HAP-1 (cell line): ENCODE results near the gene PLEKHB1.

Experiments used
- DNase-seq, 2 experiments: peaks; one replicate each; pipeline ENCODE4 v3.0.0-alpha.2; 2016 to 2020; ENCODE audit warnings: low spot score in 2 of 2
- H3K27me3 ChIP-seq: fragments of 250-450 bp; sonication (Bioruptor Pico); 2 replicates; pipeline ENCODE4 v1.5.1; 2020; ENCODE audit warnings: low read depth, mild to moderate bottlenecking, moderate library complexity
- H3K36me3 ChIP-seq: fragments of 250-450 bp; sonication (Bioruptor Pico); replicated peaks from 2 replicates; pipeline ENCODE4 v1.5.1; 2020; ENCODE audit warnings: mild to moderate bottlenecking
- H3K4me1 ChIP-seq: fragments of 250-450 bp; sonication (Bioruptor Pico); 2 replicates; pipeline ENCODE4 v1.5.1; 2020; ENCODE audit warnings: mild to moderate bottlenecking
- H3K4me3 ChIP-seq: fragments of 250-450 bp; sonication (Bioruptor Pico); 2 replicates; pipeline ENCODE4 v1.5.1; 2020; ENCODE audit warnings: mild to moderate bottlenecking, moderate library complexity
- H3K9me3 ChIP-seq: fragments of 250-450 bp; sonication (Bioruptor Pico); 2 replicates; pipeline ENCODE4 v1.5.1; 2020; ENCODE audit warnings: mild to moderate bottlenecking, moderate library complexity
- in situ Hi-C: fragments of 300-500 bp; cut with MboI; formaldehyde crosslinking; loops from 3 replicates; pipeline ENCODE4 v1.14.3; 2020; ENCODE audit warnings: low sequenced_read_pairs, inconsistent platforms, mixed read lengths

PLEKHB1 gene, protein sequence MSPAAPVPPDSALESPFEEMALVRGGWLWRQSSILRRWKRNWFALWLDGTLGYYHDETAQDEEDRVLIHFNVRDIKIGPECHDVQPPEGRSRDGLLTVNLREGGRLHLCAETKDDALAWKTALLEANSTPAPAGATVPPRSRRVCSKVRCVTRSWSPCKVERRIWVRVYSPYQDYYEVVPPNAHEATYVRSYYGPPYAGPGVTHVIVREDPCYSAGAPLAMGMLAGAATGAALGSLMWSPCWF

DNA sequence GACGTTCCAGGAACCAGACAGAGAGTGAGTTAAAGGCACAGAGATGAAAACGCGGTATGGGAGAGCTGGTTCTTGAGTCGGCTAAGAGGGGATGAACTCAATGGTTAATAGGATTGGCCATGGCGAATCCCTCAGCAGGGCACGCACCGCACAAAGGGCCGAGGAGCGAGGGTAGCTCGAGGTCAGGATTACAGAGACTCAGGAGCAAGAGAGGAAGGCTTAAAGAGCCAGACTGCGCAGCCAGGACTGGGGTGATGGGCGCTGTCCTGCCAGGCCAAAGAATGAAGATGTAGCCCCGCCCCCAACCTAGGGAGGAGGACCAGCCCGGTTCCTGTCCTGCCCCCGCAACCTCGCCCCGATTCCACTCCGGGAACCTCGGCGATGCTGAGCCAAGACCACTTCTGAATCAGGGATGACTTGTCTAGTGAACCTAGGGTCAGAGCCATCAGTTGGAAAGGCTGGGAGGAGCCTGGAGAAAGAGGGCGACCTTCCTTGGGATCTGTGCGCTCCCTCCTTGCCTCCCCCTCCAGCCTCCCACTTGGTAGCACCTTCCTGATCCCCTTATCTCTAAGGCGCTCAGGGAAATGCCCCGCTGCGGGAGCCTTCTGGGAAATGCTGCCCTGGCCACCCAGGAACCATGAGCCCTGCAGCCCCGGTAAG is at the start of gene PLEKHB1:
Gene PLEKHB1, plus strand, starts transcription at position 610 of the 660 bp plus-strand sequence. Its CDS starts 28 bp downstream, at position 638.
- in situ Hi-C loops: no loop called here
- DNase-seq: no peak
- Histone ChIP-seq H3K4me3 (no peak within 1 kb of the TSS), H3K4me1 (peaks cover 5% of the 10 kb centered on the region), H3K36me3 (no peaks in the 10 kb centered on the region), H3K9me3 (no peaks in the 10 kb centered on the region), H3K27me3 (peaks cover 4% of the 10 kb centered on the region; the same call in 1 of the 2 replicates)

DNA sequence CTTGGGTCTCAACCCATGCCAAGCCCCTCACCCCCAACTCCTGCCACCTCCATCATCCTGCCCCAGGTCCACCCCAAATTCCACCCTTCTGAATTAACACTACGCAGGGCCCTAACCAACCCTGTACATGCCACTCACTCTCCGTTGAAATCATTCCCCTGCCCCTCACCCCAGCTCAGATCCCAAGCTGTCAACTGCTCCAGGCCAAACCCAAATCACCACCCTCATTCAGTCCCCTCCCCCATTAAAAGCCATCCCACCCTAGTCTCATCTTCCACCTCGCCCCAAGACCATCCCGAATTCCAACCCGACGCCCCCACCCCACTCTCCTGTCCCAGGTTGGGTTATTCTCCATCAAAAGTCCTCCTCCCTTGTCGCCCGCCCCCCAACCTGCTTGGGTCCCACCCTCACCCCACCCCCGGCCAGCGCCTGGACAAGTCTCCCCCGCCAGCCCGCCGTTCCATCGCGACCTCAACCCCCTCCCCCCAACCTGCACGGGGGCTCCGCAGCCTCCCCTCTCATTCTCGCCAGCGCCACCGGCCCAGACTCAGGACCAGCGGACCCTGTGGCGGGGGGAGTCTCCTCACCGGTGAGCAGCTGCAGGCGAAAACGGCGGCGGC is 48.9 kb upstream of the PLEKHB1 start:
- Histone ChIP-seq H3K36me3 (no peaks in the 10 kb centered on the region; the same call in 1 of the 2 replicates), H3K4me1 (peaks cover 30% of the 10 kb centered on the region), H3K4me3 (peak overlapping the region; percentile 93), H3K9me3 (no peaks in the 10 kb centered on the region), H3K27me3 (no peaks in the 10 kb centered on the region)
- DNase-seq: no peak
- in situ Hi-C loops: no loop called here

DNA sequence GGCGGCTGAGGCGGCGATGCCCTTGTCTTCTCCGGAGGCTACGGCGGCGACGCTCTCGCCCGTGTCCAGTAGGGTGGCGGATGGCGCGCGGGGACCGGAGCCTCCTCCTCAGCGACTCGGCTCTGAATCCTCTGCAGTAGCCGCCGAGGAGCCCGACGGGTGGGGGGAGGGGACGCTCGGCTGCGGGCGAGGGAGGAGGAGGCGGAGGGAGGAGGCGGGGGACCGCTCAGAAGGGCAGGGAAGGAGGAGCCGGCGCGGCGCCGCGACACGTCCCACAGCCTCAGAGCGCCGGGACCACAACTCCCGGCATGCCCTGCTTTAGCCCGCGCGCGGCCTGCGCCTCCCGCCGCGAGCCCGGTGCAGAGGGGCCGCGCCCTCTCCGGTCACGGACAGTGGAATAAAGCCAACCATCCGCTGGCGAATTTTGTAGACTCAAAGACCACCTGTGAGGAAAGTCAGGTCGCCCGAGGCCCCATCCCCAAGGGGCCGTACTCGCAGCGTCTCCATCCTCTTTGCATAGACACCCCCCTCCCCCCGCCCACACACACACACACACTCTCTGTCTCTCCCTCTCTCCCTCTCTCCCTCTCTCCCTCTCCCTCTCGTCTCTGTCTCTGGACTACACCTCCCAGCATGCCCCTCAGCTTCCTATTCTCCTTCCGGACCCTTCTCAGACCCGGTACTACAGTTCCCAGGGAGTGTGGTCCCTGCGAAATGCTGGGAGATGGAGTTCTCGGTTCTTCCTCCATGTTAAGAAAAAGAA is 48.2 kb upstream of the PLEKHB1 start, which contains the start of gene FAM168A:
Gene FAM168A, minus strand, starts transcription at position 157 of the 763 bp plus-strand sequence. CDS start 129,638 bp downstream, outside the sequence.
- Histone ChIP-seq H3K36me3 (no peaks in the 10 kb centered on the region; the same call in 1 of the 2 replicates), H3K4me1 (peaks cover 30% of the 10 kb centered on the region)
- in situ Hi-C loops: no loop called here

DNA sequence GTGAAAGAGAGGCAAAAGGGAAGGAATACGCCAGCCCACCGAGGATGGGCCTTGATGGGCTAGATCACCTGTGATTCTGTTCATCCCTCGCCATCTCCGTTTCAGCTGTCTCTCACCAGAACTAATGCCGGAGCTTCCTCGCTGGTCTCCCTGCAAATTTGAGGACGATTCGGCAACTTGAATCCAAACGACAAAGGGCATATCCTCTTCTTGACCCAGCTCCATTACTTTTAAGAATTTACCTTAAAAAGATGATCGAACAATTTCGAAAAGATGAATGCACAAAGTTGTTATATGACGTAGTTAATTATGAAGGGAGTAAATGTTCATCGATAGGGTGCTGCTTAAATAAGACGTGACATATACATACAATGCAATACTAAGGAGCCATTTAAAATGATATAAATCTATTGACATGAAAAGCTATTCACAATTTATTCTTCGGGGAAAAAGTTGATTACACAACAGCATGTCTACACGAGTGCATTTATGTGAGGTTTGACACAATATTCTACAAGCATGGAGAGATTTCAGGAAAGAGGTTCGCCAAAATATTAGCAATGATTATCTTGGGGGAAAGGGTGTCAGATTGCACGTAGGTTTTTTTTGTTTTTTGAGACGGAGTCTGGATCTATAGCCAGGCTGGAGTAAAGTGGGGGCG is 47.5 kb upstream of the PLEKHB1 start:
- in situ Hi-C loops: no loop called here
- peak overlapping the region; percentile 93 for H3K4me3 ChIP-seq

More for the DNA sequence above, 48.2 kb upstream of the PLEKHB1 start, which contains the start of gene FAM168A:
- no peaks in the 10 kb centered on the region for H3K9me3 ChIP-seq
- peak; percentile 97 to 98 for DNase-seq
- no peaks in the 10 kb centered on the region for H3K27me3 ChIP-seq
- H3K4me3 ChIP-seq: peak within 1 kb of the TSS; percentile 93

DNA sequence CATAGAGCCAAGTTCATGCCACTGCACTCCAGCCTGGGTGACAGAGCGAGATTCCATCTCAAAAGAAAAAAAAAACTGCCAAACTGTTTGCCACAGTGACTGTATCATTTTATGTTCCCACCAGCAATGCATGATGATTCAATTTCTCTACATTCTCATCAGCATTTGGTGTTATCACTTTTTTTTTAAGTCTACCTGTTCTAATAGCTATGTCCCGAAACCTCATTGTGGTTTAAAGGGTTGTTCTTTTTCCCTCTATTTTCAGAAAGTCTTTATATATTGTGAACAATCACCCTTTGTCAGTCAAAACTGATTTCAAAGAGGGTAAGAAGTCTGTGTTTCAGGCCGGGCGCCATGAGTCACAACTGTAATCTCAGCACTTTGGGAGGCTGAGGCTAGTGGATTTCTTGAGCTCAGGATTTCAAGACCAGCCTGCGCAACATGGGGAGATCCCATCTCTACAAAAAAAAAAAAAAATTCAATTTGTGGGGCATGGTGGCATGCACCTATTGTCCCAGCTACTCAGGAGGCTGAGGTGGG is 33.7 kb upstream of the PLEKHB1 start:
- Histone ChIP-seq H3K36me3 (no peaks in the 10 kb centered on the region), H3K4me3 (no peak overlapping the region), H3K9me3 (peaks cover 2% of the 10 kb centered on the region; the same call in 1 of the 2 replicates), H3K4me1 (peaks cover 7% of the 10 kb centered on the region), H3K27me3 (no peaks in the 10 kb centered on the region)
- DNase-seq: peak; percentile 51 to 52
- in situ Hi-C loops: no loop called here

More for the DNA sequence above, 47.5 kb upstream of the PLEKHB1 start:
- no peak for DNase-seq
- Histone ChIP-seq H3K27me3 (0 out of 2 replicates have a peak, but pooled peaks cover under 1% of the 10 kb centered on the region), H3K9me3 (no peaks in the 10 kb centered on the region), H3K4me1 (peaks cover 24% of the 10 kb centered on the region), H3K36me3 (no peaks in the 10 kb centered on the region; the same call in 1 of the 2 replicates)

DNA sequence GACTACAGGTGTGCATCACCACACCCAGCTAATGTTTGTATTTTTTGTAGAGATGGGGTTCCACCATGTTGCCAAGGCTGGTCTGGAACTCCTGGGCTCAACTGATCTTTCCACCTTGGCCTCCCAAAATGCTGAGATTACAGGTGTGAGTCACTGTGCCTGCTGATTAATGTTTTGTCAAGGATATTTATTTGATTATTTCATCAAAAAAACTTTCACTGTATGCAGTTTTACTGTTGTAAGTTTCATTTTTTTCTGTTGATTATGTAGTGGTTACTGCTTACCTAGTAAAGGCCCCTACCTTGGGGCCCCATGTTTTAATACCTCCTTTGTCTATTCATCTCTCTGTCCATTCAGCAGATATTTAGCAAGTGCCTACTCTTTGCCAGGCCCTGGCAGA is 31.8 kb upstream of the PLEKHB1 start:
- peaks cover 2% of the 10 kb centered on the region; the same call in 1 of the 2 replicates for H3K9me3 ChIP-seq
- H3K4me3 ChIP-seq: no peak overlapping the region
- in situ Hi-C loops: no loop called here
- no peaks in the 10 kb centered on the region for H3K27me3 ChIP-seq
- peaks cover 7% of the 10 kb centered on the region for H3K4me1 ChIP-seq
- H3K36me3 ChIP-seq: no peaks in the 10 kb centered on the region
- no peak for DNase-seq

DNA sequence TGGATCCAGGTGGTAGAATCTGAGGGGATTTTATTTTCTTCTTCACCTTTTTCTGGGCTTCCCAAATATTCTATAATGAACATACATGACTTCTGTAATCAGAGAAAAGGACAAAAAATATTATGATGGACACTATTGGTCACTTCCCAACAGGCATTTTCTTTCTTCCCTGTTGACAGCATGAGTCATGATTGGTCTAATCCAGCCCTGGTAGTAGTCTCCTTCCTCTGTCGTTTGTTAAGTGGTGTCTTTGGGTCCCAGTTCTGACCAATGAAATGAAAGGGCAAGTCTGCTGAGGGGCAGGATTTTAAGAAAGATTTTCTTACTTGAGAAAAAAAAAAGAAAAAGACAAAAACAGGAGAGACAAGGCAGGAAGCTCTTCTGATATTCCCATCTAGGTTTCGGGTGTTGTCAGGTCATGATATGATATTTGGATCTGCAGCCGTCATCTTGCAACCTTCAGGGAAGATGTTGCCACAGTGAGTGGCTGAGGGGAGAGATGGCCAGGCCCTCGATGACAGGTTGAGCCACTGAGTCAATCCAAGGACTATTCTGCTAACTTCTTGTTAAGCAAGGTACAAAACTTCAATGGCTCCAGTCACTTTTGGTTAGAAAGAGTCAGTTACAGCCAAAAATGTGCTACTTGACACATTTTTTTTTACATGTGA is 23.3 kb upstream of the PLEKHB1 start:
- H3K36me3 ChIP-seq: no peaks in the 10 kb centered on the region
- in situ Hi-C loops: no loop called here
- H3K27me3 ChIP-seq: peaks cover 29% of the 10 kb centered on the region
- no peak for DNase-seq
- peaks cover 6% of the 10 kb centered on the region for H3K4me1 ChIP-seq
- no peaks in the 10 kb centered on the region for H3K9me3 ChIP-seq
- H3K4me3 ChIP-seq: no peak overlapping the region

DNA sequence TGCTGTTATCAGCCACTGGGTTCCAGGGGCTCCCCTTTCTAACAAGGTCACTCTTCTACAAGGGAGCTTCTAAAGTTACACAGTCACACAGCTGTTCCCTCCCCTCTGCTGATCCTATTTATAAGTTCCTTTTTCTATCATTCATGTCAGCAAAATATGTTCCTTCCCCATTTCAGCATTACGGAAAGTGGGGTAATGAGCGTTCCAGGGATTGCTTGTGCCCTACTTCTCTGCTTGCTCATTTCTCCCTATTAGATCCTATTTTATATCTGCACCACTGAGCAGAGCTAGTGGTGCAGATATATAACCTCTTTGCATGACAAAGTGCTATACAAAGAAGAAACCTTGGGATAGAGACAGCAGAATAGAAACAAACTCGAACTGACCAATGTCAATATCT is 22.7 kb upstream of the PLEKHB1 start:
- in situ Hi-C loops: no loop called here
- no peak for DNase-seq

DNA sequence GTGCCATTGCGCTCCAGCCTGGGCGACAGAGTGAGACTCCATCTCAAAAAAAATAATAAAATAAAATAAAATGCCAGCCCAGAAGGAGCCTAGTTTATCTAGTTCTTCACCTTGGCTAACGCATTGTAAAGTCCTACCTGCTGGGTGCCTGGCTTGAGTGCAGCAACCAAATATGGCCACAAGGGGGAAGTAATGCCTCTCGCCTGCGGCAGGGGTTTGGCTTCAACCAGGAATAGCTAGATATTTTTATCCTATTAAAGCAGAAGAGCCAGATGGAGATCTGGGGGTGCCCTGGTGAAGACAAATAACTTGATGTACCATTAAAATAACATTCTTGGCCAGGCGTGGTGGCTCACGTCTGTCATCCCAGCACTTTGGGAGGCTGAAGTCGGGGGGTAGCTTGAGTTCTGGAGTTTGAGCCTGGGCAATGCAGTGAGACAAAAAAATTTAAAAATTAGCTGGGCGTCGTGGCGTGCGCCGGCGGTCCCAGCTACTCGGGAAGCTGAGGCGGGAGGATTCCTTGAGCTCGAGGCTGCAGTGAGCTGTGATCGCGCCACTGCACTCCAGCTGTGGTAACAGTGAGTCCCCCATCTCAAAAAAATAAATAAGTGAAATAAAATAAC is 20.6 kb upstream of the PLEKHB1 start:
- Histone ChIP-seq H3K9me3 (no peaks in the 10 kb centered on the region), H3K36me3 (no peaks in the 10 kb centered on the region), H3K27me3 (peaks cover 29% of the 10 kb centered on the region), H3K4me3 (no peak overlapping the region), H3K4me1 (peaks cover 21% of the 10 kb centered on the region)
- peak; percentile 73 to 84 for DNase-seq
- in situ Hi-C loops: no loop called here

More for the DNA sequence above, 22.7 kb upstream of the PLEKHB1 start:
- Histone ChIP-seq H3K4me3 (no peak overlapping the region), H3K36me3 (no peaks in the 10 kb centered on the region), H3K4me1 (peaks cover 13% of the 10 kb centered on the region), H3K27me3 (peaks cover 29% of the 10 kb centered on the region), H3K9me3 (no peaks in the 10 kb centered on the region)

DNA sequence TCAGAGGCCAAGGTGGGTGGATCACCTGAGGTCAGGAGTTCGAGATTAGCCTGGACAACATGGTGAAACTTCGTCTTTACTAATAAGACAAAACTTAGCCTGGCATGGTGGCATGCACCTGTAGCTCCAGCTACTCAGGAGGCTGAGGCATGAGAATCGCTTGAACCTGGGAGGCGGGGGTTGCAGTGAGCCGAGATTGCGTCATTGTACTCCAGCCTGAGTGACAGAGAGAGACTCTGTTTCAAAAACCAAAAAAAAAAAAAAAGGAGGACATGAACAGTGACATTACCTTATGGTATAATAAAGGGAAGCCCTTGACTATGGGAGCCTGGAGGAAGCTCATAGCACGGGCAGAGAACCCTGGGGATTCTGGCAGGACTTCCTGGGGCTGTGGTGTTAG is 16.5 kb upstream of the PLEKHB1 start:
- DNase-seq: no peak
- H3K27me3 ChIP-seq: peaks cover 4% of the 10 kb centered on the region

DNA sequence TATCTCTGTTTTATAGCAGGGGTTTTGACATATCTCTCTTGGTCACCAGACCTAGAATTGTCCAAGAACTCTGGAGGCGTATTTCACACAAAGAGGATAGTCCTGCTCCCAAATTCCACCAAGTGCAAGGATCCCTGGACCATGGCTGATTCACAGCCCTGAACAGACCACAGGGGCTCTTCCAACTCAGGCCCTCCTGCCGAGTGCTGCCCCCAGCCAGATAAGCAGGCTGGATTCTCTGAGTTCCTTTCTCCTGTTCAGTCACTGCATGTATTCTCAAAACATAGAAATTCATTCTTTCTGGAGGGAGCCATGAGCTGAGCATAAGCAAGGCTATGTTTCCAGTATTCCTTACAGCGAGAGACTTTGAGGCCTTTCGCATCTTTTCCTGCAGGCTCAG is 13.4 kb upstream of the PLEKHB1 start:
- no peaks in the 10 kb centered on the region for H3K27me3 ChIP-seq
- DNase-seq: no peak
- no peaks in the 10 kb centered on the region for H3K9me3 ChIP-seq
- no peaks in the 10 kb centered on the region for H3K36me3 ChIP-seq
- no peak overlapping the region for H3K4me3 ChIP-seq
- in situ Hi-C loops: no loop called here
- peaks cover 19% of the 10 kb centered on the region for H3K4me1 ChIP-seq

More for the DNA sequence above, 16.5 kb upstream of the PLEKHB1 start:
- Histone ChIP-seq H3K36me3 (no peaks in the 10 kb centered on the region), H3K4me3 (no peak overlapping the region), H3K4me1 (peaks cover 19% of the 10 kb centered on the region), H3K9me3 (no peaks in the 10 kb centered on the region)
- in situ Hi-C loops: no loop called here

DNA sequence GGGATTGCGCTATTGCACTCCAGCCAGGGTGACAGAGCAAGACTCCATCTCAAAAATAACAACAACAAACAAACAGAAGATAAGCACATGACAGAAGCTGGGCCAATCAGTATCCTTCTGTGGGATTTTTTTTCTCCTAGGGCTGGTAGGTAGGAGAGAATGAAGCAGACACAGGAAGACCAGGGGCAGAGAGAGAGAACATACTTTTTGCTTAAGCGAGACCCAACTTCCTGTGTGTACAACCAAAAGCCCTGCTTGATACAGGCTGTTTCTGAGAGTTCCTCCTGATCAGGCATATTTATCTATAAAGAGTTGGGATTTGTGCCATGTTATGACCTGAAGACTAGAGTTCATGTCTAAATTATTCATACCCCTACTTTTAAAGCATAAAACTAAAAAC is 12.4 kb upstream of the PLEKHB1 start:
- H3K36me3 ChIP-seq: no peaks in the 10 kb centered on the region
- no peaks in the 10 kb centered on the region for H3K27me3 ChIP-seq
- peaks cover 12% of the 10 kb centered on the region for H3K4me1 ChIP-seq
- H3K9me3 ChIP-seq: no peaks in the 10 kb centered on the region
- H3K4me3 ChIP-seq: no peak overlapping the region
- no peak for DNase-seq
- in situ Hi-C loops: no loop called here
